WTC11 (cell line): ENCODE measurements around the gene SH2D4B.

Experiments used
- ATF3 ChIP-seq: sonication (generic); formaldehyde crosslinking; conservative IDR thresholded peaks from 2 replicates; pipeline ENCODE4 v1.8.1; 2022; ENCODE audit warnings: mild to moderate bottlenecking, missing genetic modification reagents
- FOXP1 ChIP-seq: sonication (generic); formaldehyde crosslinking; IDR thresholded peaks from 2 replicates; pipeline ENCODE4 v1.8.0; 2022; ENCODE audit warnings: missing genetic modification reagents, mild to moderate bottlenecking, moderate library complexity, borderline replicate concordance
- GTF2I ChIP-seq: fragments of 250-450 bp; sonication (Bioruptor Pico); conservative IDR thresholded peaks from 2 replicates; pipeline ENCODE4 v1.4.0; 2021; ENCODE audit warnings: mild to moderate bottlenecking
- JUN ChIP-seq: sonication (generic); formaldehyde crosslinking; IDR thresholded peaks from 2 replicates; pipeline ENCODE4 v1.8.0; 2023; ENCODE audit warnings: mild to moderate bottlenecking, missing genetic modification reagents
- KAT7 ChIP-seq: sonication (generic); formaldehyde crosslinking; IDR thresholded peaks from 2 replicates; pipeline ENCODE4 v1.8.1; 2023; ENCODE audit warnings: missing genetic modification reagents, mild to moderate bottlenecking, borderline replicate concordance
- MLX ChIP-seq: sonication (generic); formaldehyde crosslinking; IDR thresholded peaks from 2 replicates; pipeline ENCODE4 v1.8.1; 2023; ENCODE audit warnings: mild to moderate bottlenecking, missing genetic modification reagents, moderate library complexity
- RELA ChIP-seq: sonication (generic); formaldehyde crosslinking; IDR thresholded peaks from 2 replicates; pipeline ENCODE4 v1.8.1; 2022; ENCODE audit warnings: missing genetic modification reagents, mild to moderate bottlenecking, borderline replicate concordance
- SP1 ChIP-seq: sonication (generic); formaldehyde crosslinking; conservative IDR thresholded peaks from 2 replicates; pipeline ENCODE4 v1.8.1; 2022; ENCODE audit warnings: missing genetic modification reagents
- TEAD1 ChIP-seq: sonication (generic); formaldehyde crosslinking; IDR thresholded peaks from 2 replicates; pipeline ENCODE4 v1.8.0; 2022; ENCODE audit warnings: mild to moderate bottlenecking, missing genetic modification reagents
- ZNF121 ChIP-seq: sonication (generic); formaldehyde crosslinking; IDR thresholded peaks from 2 replicates; pipeline ENCODE4 v1.8.0; 2023; ENCODE audit warnings: missing genetic modification reagents
- TF ChIP-seq, protein P1 (sequence below): fragments of 200-600 bp; IDR thresholded peaks from 2 replicates; pipeline ENCODE4 v1.8.0; 2022; ENCODE audit warnings: antibody characterized with exemption
- TF ChIP-seq, protein P2 (sequence below): sonication (generic); formaldehyde crosslinking; IDR thresholded peaks from 2 replicates; pipeline ENCODE4 v1.8.1; 2023; ENCODE audit warnings: mild to moderate bottlenecking, missing genetic modification reagents, moderate library complexity
- TF ChIP-seq, protein P3 (sequence below): sonication (generic); formaldehyde crosslinking; IDR thresholded peaks from 2 replicates; pipeline ENCODE4 v1.8.1; 2023; ENCODE audit warnings: mild to moderate bottlenecking, moderate library complexity, missing genetic modification reagents

DNA sequence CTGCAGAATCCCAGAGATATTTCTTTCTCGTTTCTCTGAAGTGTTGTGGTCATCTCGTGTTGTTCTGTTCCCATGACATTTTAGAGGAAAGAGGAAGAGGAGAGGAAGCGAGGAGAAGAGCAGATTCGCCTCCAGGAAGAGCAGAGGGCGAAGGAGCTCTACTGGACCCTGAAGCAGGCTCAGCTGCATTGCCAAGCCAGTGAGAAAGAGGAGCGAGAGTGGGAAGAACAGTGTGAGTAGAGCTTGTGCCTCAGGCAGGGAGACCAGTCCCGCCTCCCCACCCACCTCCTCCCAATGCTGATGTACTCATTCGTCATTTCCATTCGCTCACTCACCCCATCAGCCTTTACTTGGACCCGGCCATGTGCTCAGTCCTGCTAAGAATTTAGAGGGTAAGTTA is 50.8 kb downstream of the SH2D4B start:
- TF ChIP-seq, protein P1, sequence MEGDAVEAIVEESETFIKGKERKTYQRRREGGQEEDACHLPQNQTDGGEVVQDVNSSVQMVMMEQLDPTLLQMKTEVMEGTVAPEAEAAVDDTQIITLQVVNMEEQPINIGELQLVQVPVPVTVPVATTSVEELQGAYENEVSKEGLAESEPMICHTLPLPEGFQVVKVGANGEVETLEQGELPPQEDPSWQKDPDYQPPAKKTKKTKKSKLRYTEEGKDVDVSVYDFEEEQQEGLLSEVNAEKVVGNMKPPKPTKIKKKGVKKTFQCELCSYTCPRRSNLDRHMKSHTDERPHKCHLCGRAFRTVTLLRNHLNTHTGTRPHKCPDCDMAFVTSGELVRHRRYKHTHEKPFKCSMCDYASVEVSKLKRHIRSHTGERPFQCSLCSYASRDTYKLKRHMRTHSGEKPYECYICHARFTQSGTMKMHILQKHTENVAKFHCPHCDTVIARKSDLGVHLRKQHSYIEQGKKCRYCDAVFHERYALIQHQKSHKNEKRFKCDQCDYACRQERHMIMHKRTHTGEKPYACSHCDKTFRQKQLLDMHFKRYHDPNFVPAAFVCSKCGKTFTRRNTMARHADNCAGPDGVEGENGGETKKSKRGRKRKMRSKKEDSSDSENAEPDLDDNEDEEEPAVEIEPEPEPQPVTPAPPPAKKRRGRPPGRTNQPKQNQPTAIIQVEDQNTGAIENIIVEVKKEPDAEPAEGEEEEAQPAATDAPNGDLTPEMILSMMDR, result no peak
- TF ChIP-seq ZNF121 (no peak), JUN (CRISPR knock-in tag) (no peak), ATF3 (CRISPR knock-in tag) (no peak), GTF2I (CRISPR knock-in tag) (no peak), KAT7 (CRISPR knock-in tag) (no peak), TEAD1 (CRISPR knock-in tag) (no peak), SP1 (CRISPR knock-in tag) (no peak), MLX (no peak), RELA (CRISPR knock-in tag) (no peak), FOXP1 (no peak)
- TF ChIP-seq, protein P2, sequence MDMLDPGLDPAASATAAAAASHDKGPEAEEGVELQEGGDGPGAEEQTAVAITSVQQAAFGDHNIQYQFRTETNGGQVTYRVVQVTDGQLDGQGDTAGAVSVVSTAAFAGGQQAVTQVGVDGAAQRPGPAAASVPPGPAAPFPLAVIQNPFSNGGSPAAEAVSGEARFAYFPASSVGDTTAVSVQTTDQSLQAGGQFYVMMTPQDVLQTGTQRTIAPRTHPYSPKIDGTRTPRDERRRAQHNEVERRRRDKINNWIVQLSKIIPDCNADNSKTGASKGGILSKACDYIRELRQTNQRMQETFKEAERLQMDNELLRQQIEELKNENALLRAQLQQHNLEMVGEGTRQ (CRISPR knock-in tag), result no peak
- TF ChIP-seq, protein P3, sequence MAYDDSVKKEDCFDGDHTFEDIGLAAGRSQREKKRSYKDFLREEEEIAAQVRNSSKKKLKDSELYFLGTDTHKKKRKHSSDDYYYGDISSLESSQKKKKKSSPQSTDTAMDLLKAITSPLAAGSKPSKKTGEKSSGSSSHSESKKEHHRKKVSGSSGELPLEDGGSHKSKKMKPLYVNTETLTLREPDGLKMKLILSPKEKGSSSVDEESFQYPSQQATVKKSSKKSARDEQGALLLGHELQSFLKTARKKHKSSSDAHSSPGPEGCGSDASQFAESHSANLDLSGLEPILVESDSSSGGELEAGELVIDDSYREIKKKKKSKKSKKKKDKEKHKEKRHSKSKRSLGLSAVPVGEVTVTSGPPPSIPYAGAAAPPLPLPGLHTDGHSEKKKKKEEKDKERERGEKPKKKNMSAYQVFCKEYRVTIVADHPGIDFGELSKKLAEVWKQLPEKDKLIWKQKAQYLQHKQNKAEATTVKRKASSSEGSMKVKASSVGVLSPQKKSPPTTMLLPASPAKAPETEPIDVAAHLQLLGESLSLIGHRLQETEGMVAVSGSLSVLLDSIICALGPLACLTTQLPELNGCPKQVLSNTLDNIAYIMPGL (CRISPR knock-in tag), result no peak
